A549 (cell line): Measurements from ENCODE around the gene GLYAT.

ENCODE experiments used
- JUN ChIP-seq, 2 experiments: fragments of >200 bp; sonication (Bioruptor Twin); formaldehyde crosslinking; IDR thresholded peaks; 2 replicates in 1 of 2; 3 replicates in 1 of 2; pipeline ENCODE4 v1.6.1; 2016 to 2017
- MAFK ChIP-seq: fragments of 450-650 bp; IDR thresholded peaks from 2 replicates; pipeline ENCODE4 v1.6.1; 2014; ENCODE audit not compliant: partially characterized antibody
- RNF2 ChIP-seq: fragments of 200-600 bp; sonication (generic); IDR thresholded peaks from 2 replicates; pipeline ENCODE4 v1.6.1; 2016; ENCODE audit warnings: low read depth, mild to moderate bottlenecking, antibody characterized with exemption, moderate library complexity, borderline replicate concordance
- ZFP36 ChIP-seq: fragments of 450-650 bp; IDR thresholded peaks from 2 replicates; pipeline ENCODE4 v1.6.1; 2014; ENCODE audit warnings: borderline replicate concordance; ENCODE audit not compliant: partially characterized antibody

DNA sequence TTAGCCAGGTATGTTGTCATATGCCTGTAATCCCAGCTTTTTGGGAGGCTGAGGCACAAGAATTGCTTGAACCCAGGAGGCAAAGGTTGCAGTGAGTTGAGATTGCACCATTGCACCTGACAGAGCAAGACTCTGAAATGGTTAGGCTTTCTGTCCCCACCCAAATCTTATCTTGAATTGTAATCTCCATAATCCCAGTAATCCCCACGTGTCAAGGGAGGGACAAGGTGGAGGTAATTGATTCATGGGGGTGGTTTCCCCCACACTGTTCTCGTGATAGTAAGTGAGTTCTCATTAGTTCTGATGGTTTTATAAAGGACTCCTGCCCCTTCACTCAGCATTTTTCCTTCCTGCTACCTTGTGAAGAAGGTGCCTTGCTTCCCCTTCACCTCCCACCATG is 37.6 kb upstream of the GLYAT start:
- TF ChIP-seq JUN (IDR thresholded peaks at IDR 0.05) (no peak), RNF2 (no peak), MAFK (no peak), ZFP36 (no peak)
